ENCODE results near the gene DNMT3A. TPM values are rescaled to one million over a fixed set of nuclear protein-coding genes. Genes with fewer than 3 reads are reported as not detected.

Gene DNMT3A
- total RNA-seq, 1 donor from 2014 or later = 25.3 TPM

DNA sequence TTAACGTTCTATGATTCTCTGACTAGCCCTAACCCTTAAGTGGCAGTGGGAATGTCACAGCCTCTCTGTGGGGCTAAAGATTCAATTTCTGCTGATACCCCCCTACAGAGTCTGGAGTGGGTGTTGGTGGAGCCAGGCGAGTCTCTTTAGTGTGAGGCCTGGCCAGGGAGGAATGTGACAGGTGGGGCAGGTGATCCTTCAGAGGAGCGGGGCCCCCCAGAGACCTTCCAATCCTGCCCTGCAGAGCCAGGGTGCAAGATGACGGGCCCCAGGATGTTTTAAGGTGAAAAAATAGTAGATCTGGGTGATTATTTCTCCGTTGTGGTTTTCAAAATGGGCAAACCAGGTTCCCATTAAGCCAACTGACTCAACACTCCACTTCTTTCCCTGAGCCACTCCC lies 28.2 kb upstream of the DNMT3A start:
- Histone ChIP-seq H3K36me3 (ENCODE audit: control insufficient read depth, insufficient read depth, low read length) (no peaks in the 10 kb centered on the region), H3K27me3 (ENCODE audit: control insufficient read depth, insufficient read depth, low read length) (no peaks in the 10 kb centered on the region), H3K4me3 (ENCODE audit: low read depth, low read length) (no peak overlapping the region)
- TF ChIP-seq, protein P1, sequence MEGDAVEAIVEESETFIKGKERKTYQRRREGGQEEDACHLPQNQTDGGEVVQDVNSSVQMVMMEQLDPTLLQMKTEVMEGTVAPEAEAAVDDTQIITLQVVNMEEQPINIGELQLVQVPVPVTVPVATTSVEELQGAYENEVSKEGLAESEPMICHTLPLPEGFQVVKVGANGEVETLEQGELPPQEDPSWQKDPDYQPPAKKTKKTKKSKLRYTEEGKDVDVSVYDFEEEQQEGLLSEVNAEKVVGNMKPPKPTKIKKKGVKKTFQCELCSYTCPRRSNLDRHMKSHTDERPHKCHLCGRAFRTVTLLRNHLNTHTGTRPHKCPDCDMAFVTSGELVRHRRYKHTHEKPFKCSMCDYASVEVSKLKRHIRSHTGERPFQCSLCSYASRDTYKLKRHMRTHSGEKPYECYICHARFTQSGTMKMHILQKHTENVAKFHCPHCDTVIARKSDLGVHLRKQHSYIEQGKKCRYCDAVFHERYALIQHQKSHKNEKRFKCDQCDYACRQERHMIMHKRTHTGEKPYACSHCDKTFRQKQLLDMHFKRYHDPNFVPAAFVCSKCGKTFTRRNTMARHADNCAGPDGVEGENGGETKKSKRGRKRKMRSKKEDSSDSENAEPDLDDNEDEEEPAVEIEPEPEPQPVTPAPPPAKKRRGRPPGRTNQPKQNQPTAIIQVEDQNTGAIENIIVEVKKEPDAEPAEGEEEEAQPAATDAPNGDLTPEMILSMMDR (IDR thresholded peaks at IDR 0.05; ENCODE audit: insufficient read depth, low read length, poor library complexity, severe bottlenecking) = no peak
- DNase-seq (ENCODE audit: low read depth) = no peak

DNA sequence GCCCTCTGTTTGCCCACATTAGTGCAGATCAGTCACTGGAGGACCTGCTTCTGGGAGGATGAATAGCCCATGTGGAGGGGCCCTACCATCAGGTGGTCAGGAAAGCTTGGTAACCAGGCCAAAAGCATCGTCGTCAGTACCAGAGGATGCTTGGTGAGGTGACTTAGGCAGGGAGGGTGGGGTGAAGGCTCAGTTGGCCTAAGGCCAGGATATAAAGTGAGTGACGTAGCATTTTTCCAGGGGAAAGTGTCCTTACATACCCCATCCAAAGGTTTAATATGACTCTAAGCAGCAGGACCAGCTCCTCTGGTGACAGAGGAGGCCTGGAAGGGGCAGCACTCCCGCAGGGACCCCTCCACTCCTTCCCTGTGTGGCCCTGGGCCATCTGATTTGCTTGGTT lies 27.7 kb upstream of the DNMT3A start:
- no peak overlapping the region for H3K4me3 ChIP-seq (ENCODE audit: low read depth, low read length)
- no peaks in the 10 kb centered on the region for H3K36me3 ChIP-seq (ENCODE audit: control insufficient read depth, insufficient read depth, low read length)
- H3K27me3 ChIP-seq (ENCODE audit: control insufficient read depth, insufficient read depth, low read length) = no peaks in the 10 kb centered on the region
- TF ChIP-seq, protein P1 (IDR thresholded peaks at IDR 0.05; ENCODE audit: insufficient read depth, low read length, poor library complexity, severe bottlenecking) = no peak
- DNase-seq (ENCODE audit: low read depth) = no peak

DNA sequence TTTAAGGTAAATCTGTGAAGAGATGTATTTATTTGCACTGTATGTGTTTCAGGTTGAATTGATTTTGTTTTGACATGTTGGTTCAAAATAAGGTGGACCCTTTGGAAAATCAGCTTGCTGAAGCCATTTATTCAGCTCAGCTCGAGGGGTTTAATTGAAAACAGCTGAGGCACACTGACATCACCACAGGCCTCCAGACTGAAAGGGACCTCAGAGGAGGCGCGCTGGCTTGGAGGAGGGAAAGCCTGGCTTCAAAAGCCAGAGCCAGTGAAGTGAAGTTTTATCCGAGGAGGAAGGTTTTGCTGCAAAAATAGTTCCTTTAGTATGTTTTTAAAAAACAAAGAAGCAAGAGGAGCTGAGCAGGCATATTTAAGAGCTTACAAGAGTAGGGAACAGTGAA lies 26.9 kb upstream of the DNMT3A start:
- Histone ChIP-seq H3K27me3 (ENCODE audit: control insufficient read depth, insufficient read depth, low read length) (no peaks in the 10 kb centered on the region), H3K36me3 (ENCODE audit: control insufficient read depth, insufficient read depth, low read length) (no peaks in the 10 kb centered on the region), H3K4me3 (ENCODE audit: low read depth, low read length) (no peak overlapping the region)
- DNase-seq (ENCODE audit: low read depth) = no peak
- TF ChIP-seq, protein P1 (IDR thresholded peaks at IDR 0.05; ENCODE audit: insufficient read depth, low read length, poor library complexity, severe bottlenecking) = no peak

DNA sequence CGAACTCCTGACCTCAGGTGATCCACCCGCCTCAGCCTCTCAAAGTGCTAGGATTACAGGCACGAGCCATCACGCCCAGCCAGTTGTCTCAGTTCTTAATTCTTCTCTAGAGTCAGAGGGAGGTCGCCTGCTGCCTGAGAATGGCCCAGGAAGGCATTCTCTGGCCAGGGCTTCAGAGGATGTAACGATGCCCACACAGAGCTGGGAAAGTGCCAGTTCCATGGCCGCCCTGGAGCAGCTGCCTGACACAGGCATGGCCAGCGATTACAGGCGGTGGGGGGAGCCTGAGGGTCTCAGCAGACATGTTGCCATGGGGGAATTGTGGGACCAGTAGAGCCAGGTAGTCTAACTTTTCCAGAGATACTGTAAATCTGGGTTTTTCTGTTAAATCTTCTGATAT lies 25.6 kb upstream of the DNMT3A start:
- H3K4me3 ChIP-seq (ENCODE audit: low read depth, low read length) = no peak overlapping the region
- no peak for DNase-seq (ENCODE audit: low read depth)
- no peaks in the 10 kb centered on the region for H3K27me3 ChIP-seq (ENCODE audit: control insufficient read depth, insufficient read depth, low read length)
- TF ChIP-seq, protein P1 (IDR thresholded peaks at IDR 0.05; ENCODE audit: insufficient read depth, low read length, poor library complexity, severe bottlenecking) = no peak
- no peaks in the 10 kb centered on the region for H3K36me3 ChIP-seq (ENCODE audit: control insufficient read depth, insufficient read depth, low read length)

DNA sequence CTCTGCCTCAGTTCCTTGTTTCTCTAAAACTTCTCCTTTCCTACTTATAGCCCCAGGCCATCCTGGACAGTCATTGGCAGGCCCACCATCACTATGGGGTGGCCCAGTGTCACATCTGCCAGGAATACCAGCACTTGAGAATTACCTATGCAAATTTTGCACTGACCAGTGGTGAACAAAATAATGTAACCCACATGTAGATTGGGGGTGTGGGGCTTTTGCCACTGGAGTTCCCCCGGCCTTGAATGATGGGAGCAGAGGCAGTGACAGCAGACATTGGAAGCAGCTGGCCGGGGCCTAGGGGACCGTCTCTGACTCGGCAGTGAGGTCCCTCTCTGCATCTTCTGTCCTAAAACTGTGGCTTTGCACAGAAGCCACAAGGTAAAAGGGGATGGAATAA lies 24.9 kb upstream of the DNMT3A start:
- H3K27me3 ChIP-seq (ENCODE audit: control insufficient read depth, insufficient read depth, low read length) = no peaks in the 10 kb centered on the region
- H3K4me3 ChIP-seq (ENCODE audit: low read depth, low read length) = no peak overlapping the region
- TF ChIP-seq, protein P1 (IDR thresholded peaks at IDR 0.05; ENCODE audit: insufficient read depth, low read length, poor library complexity, severe bottlenecking) = no peak
- no peak for DNase-seq (ENCODE audit: low read depth)
- H3K36me3 ChIP-seq (ENCODE audit: control insufficient read depth, insufficient read depth, low read length) = no peaks in the 10 kb centered on the region

DNA sequence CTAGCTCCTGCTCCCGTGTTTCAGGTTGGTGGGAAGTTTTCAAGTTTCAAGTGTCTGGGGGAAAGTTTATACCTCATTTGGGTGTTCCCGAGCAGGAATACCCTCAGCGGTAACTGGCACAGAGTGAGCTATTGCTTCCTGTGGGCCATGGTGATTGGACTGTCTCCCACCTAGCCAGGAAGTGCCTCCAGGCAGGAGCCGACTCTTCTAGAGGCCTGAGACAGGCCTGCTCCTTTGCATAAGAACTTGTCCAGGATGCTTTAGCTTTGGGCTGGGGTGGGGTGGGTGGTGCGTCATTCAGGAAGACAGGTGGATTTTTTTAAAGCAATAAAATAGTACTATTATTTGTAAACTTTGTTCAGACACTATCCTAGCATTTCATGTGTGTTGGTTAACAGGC lies 23.5 kb upstream of the DNMT3A start:
- no peaks in the 10 kb centered on the region for H3K36me3 ChIP-seq (ENCODE audit: control insufficient read depth, insufficient read depth, low read length)
- TF ChIP-seq, protein P1 (IDR thresholded peaks at IDR 0.05; ENCODE audit: insufficient read depth, low read length, poor library complexity, severe bottlenecking) = no peak
- H3K27me3 ChIP-seq (ENCODE audit: control insufficient read depth, insufficient read depth, low read length) = no peaks in the 10 kb centered on the region
- no peak for DNase-seq (ENCODE audit: low read depth)
- H3K4me3 ChIP-seq (ENCODE audit: low read depth, low read length) = no peak overlapping the region
